Ovary (tissue), 3 donors: Measurements from ENCODE around the gene FAM53A.

Source experiments
- EP300 ChIP-seq: sonication (generic); formaldehyde crosslinking; IDR thresholded peaks from one replicate; pipeline ENCODE4 v1.6.1; 2017; ENCODE audit warnings: antibody characterized with exemption
- POLR2A ChIP-seq: fragments of 450-650 bp; IDR thresholded peaks from one replicate; pipeline ENCODE4 v1.6.1; 2017; ENCODE audit warnings: antibody characterized with exemption, mild to moderate bottlenecking, moderate library complexity
- TF ChIP-seq, protein P1 (sequence below), 3 donors: fragments of 450-650 bp in 2 of 3; fragments of 200-600 bp in 1 of 3; IDR thresholded peaks; one replicate each; pipeline versions ENCODE4 v1.5.1 to v1.8.0; 2016 to 2022; ENCODE audit warnings: antibody characterized with exemption in 3 of 3, mild to moderate bottlenecking in 1 of 3
- donor health status: DM: no; HTN: no; CAD: no.

- TF ChIP-seq, protein P1, sequence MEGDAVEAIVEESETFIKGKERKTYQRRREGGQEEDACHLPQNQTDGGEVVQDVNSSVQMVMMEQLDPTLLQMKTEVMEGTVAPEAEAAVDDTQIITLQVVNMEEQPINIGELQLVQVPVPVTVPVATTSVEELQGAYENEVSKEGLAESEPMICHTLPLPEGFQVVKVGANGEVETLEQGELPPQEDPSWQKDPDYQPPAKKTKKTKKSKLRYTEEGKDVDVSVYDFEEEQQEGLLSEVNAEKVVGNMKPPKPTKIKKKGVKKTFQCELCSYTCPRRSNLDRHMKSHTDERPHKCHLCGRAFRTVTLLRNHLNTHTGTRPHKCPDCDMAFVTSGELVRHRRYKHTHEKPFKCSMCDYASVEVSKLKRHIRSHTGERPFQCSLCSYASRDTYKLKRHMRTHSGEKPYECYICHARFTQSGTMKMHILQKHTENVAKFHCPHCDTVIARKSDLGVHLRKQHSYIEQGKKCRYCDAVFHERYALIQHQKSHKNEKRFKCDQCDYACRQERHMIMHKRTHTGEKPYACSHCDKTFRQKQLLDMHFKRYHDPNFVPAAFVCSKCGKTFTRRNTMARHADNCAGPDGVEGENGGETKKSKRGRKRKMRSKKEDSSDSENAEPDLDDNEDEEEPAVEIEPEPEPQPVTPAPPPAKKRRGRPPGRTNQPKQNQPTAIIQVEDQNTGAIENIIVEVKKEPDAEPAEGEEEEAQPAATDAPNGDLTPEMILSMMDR (IDR thresholded peaks at IDR 0.05), result no peak
- no peak for TF ChIP-seq EP300
- TF ChIP-seq POLR2A, result no peak
Measured at GRCh38 chr4:1639299-1639868, 44.7 kb downstream of the FAM53A start.
